Measurements from ENCODE around the gene ZNF784.

The ZNF784 gene

DNA sequence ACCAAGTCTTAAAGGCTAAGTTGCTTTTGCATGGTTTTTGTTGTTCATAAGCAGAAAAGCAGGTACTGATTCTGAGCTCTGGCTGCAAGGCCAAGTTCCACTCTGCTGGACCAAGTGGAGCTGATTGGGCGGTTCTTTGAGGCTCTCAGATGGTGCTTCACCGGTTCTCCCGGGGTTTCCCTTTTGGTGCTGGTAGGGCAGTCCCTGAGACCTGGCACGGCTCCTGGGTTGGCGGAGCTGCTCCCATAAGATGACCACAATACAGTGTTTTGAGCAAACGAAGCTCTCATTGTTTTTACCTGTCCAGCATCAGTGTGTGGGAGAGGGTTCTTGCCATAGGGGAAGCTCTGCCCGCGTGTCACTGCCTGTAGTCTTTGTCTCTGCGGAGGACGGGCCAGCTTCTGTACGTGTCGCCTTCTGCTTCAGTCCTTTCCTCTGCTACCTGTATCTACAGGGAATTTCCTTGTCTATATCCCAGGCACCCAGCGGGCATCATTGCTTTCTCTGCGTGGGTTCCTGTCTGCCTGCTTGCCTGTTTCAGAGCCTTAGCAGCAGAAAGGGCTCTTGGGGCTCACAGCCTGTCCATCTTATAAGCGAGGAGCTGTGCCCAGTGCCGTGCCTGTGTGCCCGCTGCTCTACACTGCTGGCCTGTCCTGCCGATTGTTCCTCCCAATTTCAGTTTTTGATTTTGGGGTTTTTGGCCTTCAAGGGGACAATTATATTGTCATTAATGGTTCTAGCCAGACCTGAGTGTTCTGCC lies 32.8 kb upstream of the ZNF784 start:
- no peak for DNase-seq (ENCODE audit: extremely low read depth in 1 of 2, low read depth in 1 of 2)

DNA sequence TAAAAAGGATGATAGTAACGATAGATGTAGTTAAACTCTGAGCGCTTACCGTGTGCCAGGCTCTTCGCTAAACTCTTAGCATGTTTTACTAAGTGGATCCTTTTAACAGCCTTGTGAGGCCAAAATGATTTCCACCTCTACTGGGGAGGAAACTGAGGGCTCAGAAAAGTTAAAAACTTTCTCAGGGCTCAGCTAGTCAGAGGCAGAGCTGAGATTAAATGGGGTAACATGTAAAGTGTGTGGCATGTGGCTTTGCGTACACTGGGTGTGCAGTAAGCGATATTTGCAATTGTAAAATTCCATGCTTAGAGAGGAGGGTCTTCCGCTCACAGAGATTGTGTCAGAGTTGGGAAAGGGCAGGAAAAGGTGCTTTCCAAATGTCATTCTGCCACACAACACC lies 32.2 kb upstream of the ZNF784 start:
- no peak for DNase-seq (ENCODE audit: extremely low read depth in 1 of 2, low read depth in 1 of 2)

DNA sequence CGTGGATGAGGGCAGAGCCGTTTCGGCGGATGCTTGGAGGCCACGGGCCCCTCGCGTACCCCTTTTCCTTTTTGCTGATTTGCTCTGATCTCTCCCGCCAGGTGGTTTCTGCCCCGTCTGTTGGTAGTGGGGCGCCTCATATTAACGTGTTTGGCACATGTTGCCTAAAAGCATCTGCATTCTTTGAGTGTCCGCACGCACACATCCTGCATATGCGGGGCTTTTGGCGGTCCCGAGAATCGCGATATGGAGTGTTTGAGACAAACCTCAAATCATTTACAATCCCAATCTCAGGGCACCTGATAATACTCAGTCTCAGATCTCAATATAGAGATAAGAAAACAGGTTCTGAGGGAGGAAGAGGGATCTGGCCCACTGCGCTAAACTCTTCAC lies 31.3 kb upstream of the ZNF784 start:
- DNase-seq (ENCODE audit: extremely low read depth in 1 of 2, low read depth in 1 of 2): no peak

DNA sequence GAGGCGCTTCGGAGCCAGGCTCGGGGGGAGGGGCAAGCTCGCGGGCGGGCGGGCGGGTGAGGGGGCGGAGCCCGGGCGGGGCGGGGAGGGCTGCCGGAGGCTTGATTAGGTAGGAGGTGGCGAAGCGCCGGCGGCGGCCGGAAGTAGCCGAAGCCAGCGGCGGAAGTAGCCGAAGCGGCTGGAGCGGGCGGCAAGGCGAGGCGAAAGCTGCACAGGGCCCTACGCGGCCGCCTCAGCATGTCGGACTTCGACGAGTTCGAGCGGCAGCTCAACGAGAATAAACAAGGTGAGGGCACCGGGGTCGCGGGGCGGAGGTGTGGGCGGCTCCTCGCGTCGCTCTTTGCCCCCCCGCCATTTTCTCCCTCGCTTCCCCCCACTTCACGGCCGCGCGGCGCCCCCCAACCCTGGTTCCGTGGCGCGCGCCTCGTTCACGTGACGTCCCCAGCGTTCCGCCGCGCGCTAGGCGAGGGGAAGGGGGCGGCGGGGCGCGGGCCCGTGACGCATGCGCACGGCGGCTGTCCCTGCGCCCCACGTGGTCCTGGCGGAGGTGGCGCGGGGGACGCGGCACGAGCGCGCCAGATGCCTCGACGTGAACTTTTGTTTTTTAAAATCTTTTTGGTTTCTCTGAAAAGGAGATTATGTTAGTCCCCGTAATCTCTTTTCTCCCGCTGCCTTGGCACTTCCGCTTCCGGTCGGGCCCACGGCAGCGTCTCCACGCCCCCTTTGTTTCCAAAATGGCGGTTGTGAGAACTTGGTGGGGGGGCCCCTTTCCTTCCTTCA lies 30.7 kb upstream of the ZNF784 start, which contains the start of gene U2AF2:
Gene U2AF2 (plus strand): TSS at position 168 of the 780 bp plus-strand sequence. CDS start 70 bp downstream, at position 238.
- DNase-seq (ENCODE audit: extremely low read depth in 1 of 2, low read depth in 1 of 2): peak; percentile 94 to 97

DNA sequence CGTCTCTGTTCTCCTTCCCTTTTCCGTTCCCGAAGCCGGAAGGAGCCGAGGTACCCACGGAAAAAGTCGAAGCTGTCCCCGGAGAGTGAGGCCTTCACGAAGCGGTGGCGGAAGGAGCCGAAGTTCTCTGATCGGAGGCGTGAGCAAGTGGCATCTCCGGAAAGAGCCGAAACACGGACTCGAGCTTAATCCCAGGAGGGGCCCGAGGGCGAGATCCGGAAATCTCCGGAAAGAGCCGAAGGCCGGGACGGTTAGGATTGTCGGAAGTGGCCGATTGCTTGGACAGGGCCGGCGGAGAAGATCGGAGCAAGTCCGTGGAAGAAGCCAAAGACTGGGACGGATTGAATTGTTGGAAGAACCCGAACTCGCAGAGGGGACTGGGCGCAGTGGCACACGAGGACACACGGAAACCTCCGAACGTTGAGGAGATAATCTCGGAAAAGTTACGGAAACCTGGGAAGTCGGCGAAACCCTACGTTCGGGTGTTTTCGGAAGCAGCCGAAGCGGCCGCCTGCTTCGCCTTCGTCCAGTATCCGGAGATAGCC lies 30.0 kb upstream of the ZNF784 start:
- DNase-seq (ENCODE audit: extremely low read depth in 1 of 2, low read depth in 1 of 2): peak; percentile 91 to 99

DNA sequence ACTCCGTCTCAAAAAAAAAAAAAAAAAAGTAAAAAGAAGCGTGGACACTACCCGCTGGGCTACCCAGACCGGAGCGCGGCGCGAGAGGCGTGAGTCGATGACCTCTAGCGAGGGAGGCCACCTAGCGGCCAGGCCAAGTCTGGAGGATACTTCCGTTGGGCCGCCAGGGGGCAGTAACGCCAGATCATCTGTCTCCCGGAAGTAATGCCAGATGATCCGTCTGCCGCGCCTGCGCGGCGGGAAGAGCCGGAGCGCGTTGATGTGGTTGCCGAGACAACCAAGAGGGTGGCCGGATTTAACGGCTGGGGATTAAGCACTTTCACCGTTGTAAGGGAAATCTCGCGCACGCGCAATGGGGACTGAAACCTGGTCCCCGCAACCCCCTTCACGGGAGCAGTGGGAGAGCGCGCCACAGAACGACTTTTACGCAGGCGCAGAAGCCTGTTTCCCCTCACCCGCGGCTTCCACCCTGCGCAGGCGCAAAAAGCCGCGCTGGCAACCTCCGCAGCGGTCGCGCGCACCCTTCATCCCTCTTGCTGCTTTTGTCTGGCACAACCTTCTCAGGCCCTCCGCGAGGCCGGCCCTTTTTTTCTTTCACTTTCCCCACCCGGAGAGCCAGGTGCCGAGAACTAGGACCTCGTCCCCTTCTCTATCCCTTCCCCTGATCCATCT lies 29.4 kb upstream of the ZNF784 start:
- DNase-seq (ENCODE audit: extremely low read depth in 1 of 2, low read depth in 1 of 2): peak; percentile 98 to 100

DNA sequence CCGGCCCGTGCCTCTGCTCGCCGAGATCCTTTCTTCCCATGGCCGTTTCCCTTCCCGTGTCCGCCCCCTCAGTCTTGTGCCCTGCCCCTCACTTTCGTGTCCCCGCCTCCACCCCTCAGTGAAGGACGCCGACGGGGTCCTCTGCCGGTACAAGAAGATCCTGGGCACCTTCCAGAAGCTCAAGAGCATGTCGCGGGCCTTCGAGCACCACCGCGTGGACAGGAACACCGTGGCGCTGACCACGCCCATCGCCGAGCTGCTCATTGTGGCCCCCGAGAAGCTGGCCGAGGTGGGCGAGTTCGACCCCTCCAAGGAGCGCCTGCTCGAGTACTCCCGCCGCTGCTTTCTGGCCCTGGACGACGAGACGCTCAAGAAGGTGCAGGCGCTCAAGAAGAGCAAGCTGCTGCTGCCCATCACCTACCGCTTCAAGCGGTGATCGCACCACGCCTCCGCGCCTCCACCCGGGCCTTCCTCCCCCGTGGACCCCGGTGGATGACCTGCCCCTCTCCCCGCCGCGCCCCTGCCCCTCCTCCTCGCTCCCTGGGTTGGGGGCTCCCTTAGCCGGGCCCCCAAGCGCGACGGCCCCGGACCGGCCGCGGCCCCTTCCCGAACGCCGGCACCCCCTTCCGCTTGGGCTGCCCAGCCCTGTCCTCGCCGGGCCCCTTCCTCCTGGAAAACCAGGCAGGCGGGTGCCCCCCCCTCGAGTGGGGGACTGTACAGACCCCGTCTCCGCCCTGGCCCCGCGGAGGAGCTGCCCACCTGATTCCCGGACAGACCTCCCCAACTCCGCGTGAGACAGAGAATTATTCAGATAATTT lies 28.2 kb upstream of the ZNF784 start:
- DNase-seq (ENCODE audit: extremely low read depth in 1 of 2, low read depth in 1 of 2): no peak

DNA sequence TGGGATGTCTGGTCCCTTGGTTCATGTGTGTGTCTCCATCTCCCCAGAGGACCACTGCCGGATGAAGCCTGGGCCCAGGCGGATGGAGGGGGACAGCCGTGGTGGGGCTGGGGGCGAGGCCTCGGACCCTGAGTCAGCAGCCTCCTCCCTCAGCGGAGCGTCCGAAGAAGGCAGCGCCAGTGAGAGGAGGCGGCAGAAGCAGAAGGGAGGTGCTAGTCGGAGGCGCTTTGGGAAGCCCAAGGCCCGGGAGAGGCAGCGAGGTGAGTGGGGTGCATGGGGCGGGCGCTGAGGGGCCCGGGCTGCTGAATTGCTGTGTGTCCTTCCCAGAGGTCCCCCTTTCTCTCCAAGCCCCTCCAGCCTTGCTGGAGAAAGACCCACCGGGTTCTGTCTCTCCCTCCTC lies 26.9 kb upstream of the ZNF784 start:
- no peak for DNase-seq (ENCODE audit: extremely low read depth in 1 of 2, low read depth in 1 of 2)

DNA sequence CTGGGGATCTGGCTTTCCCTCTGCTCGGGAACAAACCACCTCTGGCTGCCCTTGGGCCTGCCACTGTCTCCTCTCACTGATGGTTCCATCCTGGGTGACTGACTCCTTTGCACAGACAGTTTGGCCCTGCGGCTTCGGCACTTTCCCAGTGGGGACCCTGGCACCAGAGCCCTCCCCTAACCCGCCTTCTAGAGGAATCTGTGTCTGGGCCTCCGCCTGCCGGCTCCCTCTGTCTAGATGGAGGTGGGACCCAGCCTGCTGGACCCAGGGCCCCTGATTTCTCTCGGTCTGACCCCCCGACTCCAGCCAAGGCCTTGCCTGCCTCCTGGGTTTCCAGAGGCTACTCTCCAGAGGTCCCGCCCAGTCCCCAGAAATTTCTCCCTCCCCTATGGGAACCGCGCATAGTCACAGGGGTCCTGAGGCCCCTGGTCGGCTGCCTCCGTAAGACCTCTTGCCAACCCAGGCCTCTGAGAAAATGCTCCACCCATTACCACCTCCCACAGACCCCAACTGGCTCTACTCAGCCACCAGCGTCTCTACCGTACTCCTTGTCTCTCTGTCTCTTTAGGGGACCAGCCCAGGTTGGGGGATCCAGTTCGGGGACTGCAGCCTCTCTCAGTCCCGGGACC lies 26.4 kb upstream of the ZNF784 start:
- no peak for DNase-seq (ENCODE audit: extremely low read depth in 1 of 2, low read depth in 1 of 2)

DNA sequence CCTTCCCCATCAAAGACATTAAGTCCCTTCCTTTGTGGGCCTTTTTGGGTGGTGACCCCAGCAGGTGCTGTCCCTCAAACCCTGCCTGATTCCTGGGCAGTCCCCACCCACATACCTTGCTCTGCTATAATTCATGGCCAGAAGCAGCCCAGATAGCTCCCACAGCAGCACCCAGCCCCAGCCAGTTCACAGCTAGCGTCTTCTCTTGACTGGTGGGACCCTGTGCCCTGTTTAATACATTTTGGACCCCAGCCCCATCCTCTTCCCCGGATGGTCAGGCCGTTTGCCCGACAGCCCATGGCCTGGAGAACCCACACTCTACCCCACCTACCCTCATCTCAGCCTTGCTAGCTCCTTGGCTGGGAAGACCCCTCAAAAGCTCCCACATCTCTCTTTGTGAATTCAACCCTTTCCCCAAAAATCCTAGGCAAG lies 25.8 kb upstream of the ZNF784 start:
- DNase-seq (ENCODE audit: extremely low read depth in 1 of 2, low read depth in 1 of 2): no peak

DNA sequence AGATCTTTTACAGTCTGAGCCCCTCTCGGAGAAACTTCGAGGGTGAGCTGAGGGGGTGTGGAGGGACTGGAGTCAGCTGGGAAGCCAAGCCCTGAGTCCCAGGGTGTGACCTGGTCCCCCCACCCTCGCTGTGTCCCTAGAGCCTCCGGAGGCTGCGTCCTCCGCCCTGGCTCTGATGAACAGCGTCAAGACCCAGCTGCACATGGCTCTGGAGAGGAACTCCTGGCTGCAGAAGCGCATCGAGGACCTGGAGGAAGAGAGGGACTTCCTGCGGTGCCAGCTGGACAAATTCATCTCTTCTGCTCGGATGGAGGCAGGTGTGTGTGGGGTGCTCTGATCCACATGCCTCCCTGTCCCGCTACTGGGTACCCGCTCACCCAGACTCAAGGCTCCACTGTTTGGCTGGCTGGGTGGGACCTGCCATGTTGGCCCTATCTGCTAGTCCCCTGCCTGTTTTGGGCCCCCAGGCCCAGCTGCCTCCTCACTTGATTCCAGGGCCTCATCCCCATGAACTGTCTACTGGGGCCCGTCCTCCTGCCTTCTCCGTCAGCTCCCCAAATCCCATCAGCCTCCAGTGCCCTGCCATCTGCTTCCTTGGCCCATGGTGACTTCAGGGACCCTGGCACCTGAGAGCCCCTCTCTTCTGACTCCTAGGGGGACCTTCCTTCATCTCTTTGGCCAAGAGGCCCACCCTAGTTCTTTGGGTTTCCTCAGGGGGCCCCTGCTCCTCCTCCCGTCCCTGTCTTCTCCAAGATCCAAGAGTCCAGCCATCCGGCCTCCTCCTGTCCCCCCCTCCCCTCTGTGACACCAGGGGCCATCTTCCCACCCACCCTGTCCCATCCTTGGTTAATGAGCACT lies 25.1 kb upstream of the ZNF784 start:
- no peak for DNase-seq (ENCODE audit: extremely low read depth in 1 of 2, low read depth in 1 of 2)

DNA sequence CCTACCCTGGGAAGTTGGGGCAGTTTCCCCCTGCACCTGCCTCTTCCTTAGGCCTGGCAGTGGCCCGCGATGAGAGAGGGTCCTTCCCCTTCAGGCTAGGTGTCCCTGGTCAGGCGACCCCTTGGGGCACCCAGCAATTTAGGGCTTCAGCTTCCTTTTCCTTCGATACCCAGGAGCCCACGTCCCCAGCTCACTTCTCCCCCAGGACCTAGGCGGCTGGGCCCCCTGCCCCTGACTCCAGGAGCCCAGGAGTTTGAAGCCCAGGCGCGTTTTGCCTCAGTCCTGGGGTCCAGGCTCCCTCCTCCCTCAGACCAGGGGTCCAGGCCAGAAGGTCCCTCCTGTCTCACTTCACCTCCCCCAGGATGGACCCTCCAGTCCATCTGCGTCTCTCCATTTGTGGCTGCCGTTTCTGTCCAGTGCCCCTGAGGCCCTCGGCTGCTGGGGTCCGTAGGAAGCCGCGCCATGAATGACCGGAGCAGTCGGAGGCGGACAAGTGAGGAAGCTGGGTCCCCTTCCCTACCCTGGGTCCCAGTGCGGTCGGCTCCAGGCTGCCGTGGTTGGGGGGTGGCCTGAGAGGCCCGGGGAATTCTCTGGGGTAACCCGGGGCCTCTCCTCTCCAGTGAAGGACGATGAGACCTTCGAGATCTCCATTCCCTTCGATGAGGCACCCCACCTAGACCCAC lies 24.4 kb upstream of the ZNF784 start:
- no peak for DNase-seq (ENCODE audit: extremely low read depth in 1 of 2, low read depth in 1 of 2)

DNA sequence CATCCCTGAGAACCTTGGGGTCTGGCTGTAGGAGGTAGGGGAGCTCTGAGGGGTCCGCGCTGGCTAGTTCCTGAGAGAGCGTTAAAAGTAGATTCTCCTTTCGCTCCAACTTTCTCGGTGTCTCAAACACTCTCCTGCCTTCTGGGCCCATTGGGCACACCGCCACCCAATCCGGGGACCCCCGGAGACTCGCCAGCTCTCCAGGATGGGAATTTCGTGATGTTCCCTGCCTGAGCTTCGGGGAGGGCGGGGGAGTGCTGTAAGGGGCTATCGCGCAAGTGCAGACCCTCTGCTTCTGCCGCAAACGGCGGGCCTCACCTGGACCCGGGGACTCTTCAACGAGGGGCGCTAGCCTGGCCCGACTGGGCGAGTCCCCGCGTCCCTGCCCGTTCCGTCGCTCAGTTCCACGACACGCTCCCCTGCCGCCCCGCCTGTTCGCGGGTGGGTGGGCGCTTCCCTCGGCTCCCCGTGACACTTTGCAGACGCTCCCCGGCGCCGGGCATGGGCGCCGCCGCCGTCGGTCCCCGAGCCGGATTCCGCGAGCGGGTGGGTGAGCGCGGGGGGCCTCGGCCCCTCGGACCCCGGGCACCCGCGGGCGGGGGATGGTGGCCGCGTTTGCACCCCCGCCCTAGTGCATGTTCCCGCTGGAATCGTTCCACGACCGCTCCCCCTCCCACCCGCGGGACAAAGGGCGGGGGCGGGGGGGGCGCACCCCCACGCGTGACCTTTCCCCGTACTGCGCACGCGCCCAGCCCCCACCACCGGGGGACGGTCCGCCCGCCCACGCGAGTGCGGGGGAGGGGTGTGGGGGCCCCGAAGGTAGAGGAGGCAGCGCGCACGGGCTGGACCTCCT lies 23.6 kb upstream of the ZNF784 start, which contains the start of gene CCDC106:
Gene CCDC106 (plus strand): TSS at position 481 of the 853 bp plus-strand sequence. CDS start 835 bp downstream, outside the sequence.
- DNase-seq (ENCODE audit: extremely low read depth in 1 of 2, low read depth in 1 of 2): no peak

DNA sequence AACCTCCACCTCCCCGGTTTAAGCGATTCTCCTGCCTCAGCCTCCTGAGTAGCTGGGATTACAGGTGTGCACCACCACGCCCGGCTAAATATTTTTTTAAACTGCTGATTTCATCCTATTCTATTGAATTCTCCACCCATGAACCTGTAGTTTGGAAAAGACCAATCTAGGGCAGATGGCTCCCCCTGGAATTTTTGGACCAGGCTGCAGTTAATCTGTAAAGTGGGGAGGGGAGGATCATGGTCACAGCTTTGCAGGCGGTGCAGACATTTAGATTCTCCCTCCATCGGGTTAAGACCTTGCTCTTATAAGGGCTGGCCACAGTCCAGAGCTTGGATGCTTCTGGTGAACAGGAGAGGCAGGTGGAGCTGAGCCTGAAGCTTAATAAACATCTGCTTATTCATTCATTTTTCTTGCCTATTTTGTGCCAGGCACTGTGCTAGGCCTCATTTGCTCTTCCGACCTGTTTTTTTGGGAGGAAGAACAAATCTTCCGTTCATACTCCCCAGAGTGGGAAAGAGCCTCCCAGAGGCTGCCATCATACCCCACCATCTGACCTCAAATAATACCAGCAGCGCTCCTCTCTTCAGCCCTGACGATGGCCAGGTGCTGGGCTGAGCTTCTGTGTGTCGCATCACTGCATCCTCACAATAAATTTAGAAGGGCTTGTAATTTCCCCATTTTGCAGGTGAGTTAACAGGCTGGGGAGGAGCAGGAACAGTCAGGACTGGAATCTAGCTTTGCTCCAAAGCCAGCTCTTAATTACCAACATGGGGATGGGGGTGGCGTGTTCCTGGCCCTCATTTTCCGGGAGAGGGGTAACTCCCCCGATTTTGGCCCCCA lies 22.7 kb upstream of the ZNF784 start:
- no peak for DNase-seq (ENCODE audit: extremely low read depth in 1 of 2, low read depth in 1 of 2)

DNA sequence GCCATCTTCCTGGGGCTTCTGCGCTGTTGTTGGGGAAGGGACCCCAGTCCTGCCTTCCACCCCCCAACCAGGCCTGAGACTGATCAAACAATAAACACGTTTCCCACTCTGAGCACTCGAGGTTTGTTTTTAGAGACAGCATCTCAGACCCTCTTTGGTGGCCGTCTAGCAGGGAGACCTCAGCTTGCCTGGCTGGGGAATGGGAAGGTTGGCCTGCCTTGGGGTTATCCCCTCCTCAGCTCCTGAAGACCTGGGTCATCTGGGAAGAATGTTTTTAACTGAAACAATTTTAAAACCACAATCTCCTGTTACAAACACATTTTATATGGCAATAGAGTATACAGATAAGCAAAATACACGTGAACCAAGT lies 21.1 kb upstream of the ZNF784 start:
- DNase-seq (ENCODE audit: extremely low read depth in 1 of 2, low read depth in 1 of 2): no peak

DNA sequence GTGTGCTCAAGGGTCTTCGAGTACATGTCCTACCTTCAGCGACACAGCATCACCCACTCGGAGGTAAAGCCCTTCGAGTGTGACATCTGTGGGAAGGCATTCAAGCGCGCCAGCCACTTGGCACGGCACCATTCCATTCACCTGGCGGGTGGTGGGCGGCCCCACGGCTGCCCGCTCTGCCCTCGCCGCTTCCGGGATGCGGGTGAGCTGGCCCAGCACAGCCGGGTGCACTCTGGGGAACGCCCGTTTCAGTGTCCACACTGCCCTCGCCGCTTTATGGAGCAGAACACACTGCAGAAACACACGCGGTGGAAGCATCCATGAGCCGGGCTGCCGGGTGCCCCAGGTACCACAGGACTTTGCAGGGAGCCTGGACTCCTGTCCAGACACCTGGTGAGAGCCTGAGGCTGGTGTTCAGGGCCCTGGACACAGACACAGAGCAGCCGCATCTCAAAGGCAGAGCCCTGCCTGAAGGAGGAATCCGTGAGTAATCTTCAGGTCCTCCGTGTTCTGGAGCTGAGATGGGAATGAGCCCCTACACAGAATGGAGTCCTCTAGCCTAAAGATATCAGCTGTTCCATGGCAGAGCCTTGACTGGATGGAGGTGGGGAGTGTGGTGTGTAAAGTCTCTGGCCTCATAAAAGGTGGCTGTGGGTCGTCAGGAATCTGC lies 20.6 kb upstream of the ZNF784 start:
- no peak for DNase-seq (ENCODE audit: extremely low read depth in 1 of 2, low read depth in 1 of 2)
